SJCRH30 (cell line): ENCODE data around the gene CFAP61. TPM values are rescaled to one million over a fixed set of nuclear protein-coding genes. Genes with fewer than 3 reads are reported as not detected.

Source experiments
- DNase-seq, 2 experiments: peaks; one replicate each; pipeline ENCODE4 v3.0.0-alpha.2; 2015 to 2020
- H3K27ac ChIP-seq: fragments of 250-450 bp; sonication (Bioruptor Pico); 2 replicates; pipeline ENCODE4 v1.5.1; 2020; ENCODE audit warnings: mild to moderate bottlenecking, moderate library complexity
- H3K27me3 ChIP-seq: fragments of 250-450 bp; sonication (Bioruptor Pico); 2 replicates; pipeline ENCODE4 v1.5.1; 2020; ENCODE audit warnings: mild to moderate bottlenecking, moderate library complexity
- H3K36me3 ChIP-seq: fragments of 250-450 bp; sonication (Bioruptor Pico); 2 replicates; pipeline ENCODE4 v1.5.1; 2020; ENCODE audit warnings: mild to moderate bottlenecking, moderate library complexity
- H3K4me1 ChIP-seq: fragments of 250-450 bp; sonication (Bioruptor Pico); 2 replicates; pipeline ENCODE4 v1.5.1; 2020; ENCODE audit warnings: mild to moderate bottlenecking, moderate library complexity
- H3K4me3 ChIP-seq: fragments of 250-450 bp; sonication (Bioruptor Pico); 2 replicates; pipeline ENCODE4 v1.5.1; 2020; ENCODE audit warnings: mild to moderate bottlenecking, moderate library complexity
- H3K9me3 ChIP-seq: fragments of 250-450 bp; sonication (Bioruptor Pico); replicated peaks from 2 replicates; pipeline ENCODE4 v1.5.1; 2020; ENCODE audit warnings: mild to moderate bottlenecking, moderate library complexity
- total RNA-seq: library from RNA; depleted of rRNA; stranded (reverse); fragments of >200 nt; shearing (Covaris generic); gene quantifications from 2 replicates; pipeline ENCODE4 v1.2.3, GENCODE V29; 2014

Gene CFAP61
- total RNA-seq, 1 experiment from 2014 or later: 0.40 TPM

- no peak overlapping the region for H3K27ac ChIP-seq
- no peaks in the 10 kb centered on the region for H3K9me3 ChIP-seq
- peaks cover 3% of the 10 kb centered on the region; the same call in 1 of the 2 replicates for H3K4me1 ChIP-seq
- no peaks in the 10 kb centered on the region for H3K36me3 ChIP-seq
- no peaks in the 10 kb centered on the region for H3K27me3 ChIP-seq
- DNase-seq: no peak
- H3K4me3 ChIP-seq: no peak overlapping the region
These were observed 11.8 kb downstream of the CFAP61 start for GRCh38 chr20:20063941-20064702.

GRCh38 chr20:20065361-20065760 is 13.0 kb downstream of the CFAP61 start:
- Histone ChIP-seq H3K9me3 (no peaks in the 10 kb centered on the region), H3K27ac (no peak overlapping the region), H3K4me1 (peaks cover 8% of the 10 kb centered on the region; the same call in 1 of the 2 replicates), H3K27me3 (no peaks in the 10 kb centered on the region), H3K4me3 (no peak overlapping the region), H3K36me3 (no peaks in the 10 kb centered on the region)
- no peak for DNase-seq

- Histone ChIP-seq H3K27me3 (no peaks in the 10 kb centered on the region), H3K27ac (no peak overlapping the region), H3K36me3 (no peaks in the 10 kb centered on the region), H3K9me3 (no peaks in the 10 kb centered on the region), H3K4me3 (no peak overlapping the region), H3K4me1 (peaks cover 22% of the 10 kb centered on the region)
- no peak for DNase-seq
These were observed 18.8 kb downstream of the CFAP61 start for GRCh38 chr20:20070871-20071726.

GRCh38 chr20:20073801-20074371 is 21.6 kb downstream of the CFAP61 start:
- H3K36me3 ChIP-seq: no peaks in the 10 kb centered on the region
- peak overlapping the region; percentile 69 for H3K27ac ChIP-seq
- peak; percentile 55 to 75 for DNase-seq

GRCh38 chr20:20075032-20075431 is 22.7 kb downstream of the CFAP61 start:
- H3K4me3 ChIP-seq: no peak overlapping the region
- no peaks in the 10 kb centered on the region for H3K36me3 ChIP-seq
- H3K27me3 ChIP-seq: no peaks in the 10 kb centered on the region
- peaks cover 55% of the 10 kb centered on the region for H3K4me1 ChIP-seq
- H3K27ac ChIP-seq: no peak overlapping the region
- no peaks in the 10 kb centered on the region for H3K9me3 ChIP-seq
- DNase-seq: no peak

More at GRCh38 chr20:20073801-20074371, 21.6 kb downstream of the CFAP61 start:
- H3K4me1 ChIP-seq: peaks cover 47% of the 10 kb centered on the region
- no peaks in the 10 kb centered on the region for H3K9me3 ChIP-seq
- peak overlapping the region; percentile 50 for H3K4me3 ChIP-seq
- H3K27me3 ChIP-seq: no peaks in the 10 kb centered on the region

GRCh38 chr20:20076297-20077065 is 24.1 kb downstream of the CFAP61 start:
- Histone ChIP-seq H3K27me3 (no peaks in the 10 kb centered on the region), H3K36me3 (no peaks in the 10 kb centered on the region), H3K27ac (peak overlapping the region; percentile 73), H3K9me3 (no peaks in the 10 kb centered on the region), H3K4me3 (no peak overlapping the region), H3K4me1 (peaks cover 49% of the 10 kb centered on the region)
- peak; percentile 96 to 98 for DNase-seq

- Histone ChIP-seq H3K4me3 (no peak overlapping the region), H3K4me1 (peaks cover 47% of the 10 kb centered on the region), H3K27ac (peak overlapping the region; percentile 73), H3K36me3 (no peaks in the 10 kb centered on the region), H3K9me3 (no peaks in the 10 kb centered on the region), H3K27me3 (no peaks in the 10 kb centered on the region)
- DNase-seq: peak; percentile 59 to 78
These were observed 25.7 kb downstream of the CFAP61 start for GRCh38 chr20:20078041-20078440.

GRCh38 chr20:20079102-20079784 is 26.9 kb downstream of the CFAP61 start:
- no peaks in the 10 kb centered on the region for H3K27me3 ChIP-seq
- no peaks in the 10 kb centered on the region for H3K36me3 ChIP-seq
- no peak overlapping the region; the same call in 1 of the 2 replicates for H3K27ac ChIP-seq
- DNase-seq: no peak
- H3K4me3 ChIP-seq: no peak overlapping the region
- peaks cover 45% of the 10 kb centered on the region for H3K4me1 ChIP-seq
- H3K9me3 ChIP-seq: no peaks in the 10 kb centered on the region

GRCh38 chr20:20083807-20084206 is 31.5 kb downstream of the CFAP61 start:
- H3K36me3 ChIP-seq: no peaks in the 10 kb centered on the region
- H3K27me3 ChIP-seq: no peaks in the 10 kb centered on the region
- no peaks in the 10 kb centered on the region for H3K9me3 ChIP-seq
- peak in 1 of 2 experiments; percentile 71 for DNase-seq
- no peak overlapping the region; the same call in 1 of the 2 replicates for H3K27ac ChIP-seq
- H3K4me1 ChIP-seq: peaks cover 17% of the 10 kb centered on the region
- H3K4me3 ChIP-seq: peak overlapping the region; percentile 32

GRCh38 chr20:20084296-20084752 is 32.0 kb downstream of the CFAP61 start:
- peaks cover 12% of the 10 kb centered on the region for H3K4me1 ChIP-seq
- peak; percentile 61 to 79 for DNase-seq
- peak overlapping the region; percentile 32 for H3K4me3 ChIP-seq
- no peaks in the 10 kb centered on the region for H3K9me3 ChIP-seq
- no peaks in the 10 kb centered on the region for H3K27me3 ChIP-seq
- no peak overlapping the region; the same call in 1 of the 2 replicates for H3K27ac ChIP-seq
- no peaks in the 10 kb centered on the region for H3K36me3 ChIP-seq

- H3K4me1 ChIP-seq: peaks cover 8% of the 10 kb centered on the region
- DNase-seq: no peak
These were observed 32.7 kb downstream of the CFAP61 start for GRCh38 chr20:20085071-20085470.

GRCh38 chr20:20085812-20086211 is 33.5 kb downstream of the CFAP61 start:
- Histone ChIP-seq H3K4me1 (peaks cover 8% of the 10 kb centered on the region), H3K36me3 (no peaks in the 10 kb centered on the region), H3K27ac (no peak overlapping the region), H3K9me3 (no peaks in the 10 kb centered on the region), H3K27me3 (no peaks in the 10 kb centered on the region), H3K4me3 (no peak overlapping the region)
- DNase-seq: no peak

More at GRCh38 chr20:20085071-20085470, 32.7 kb downstream of the CFAP61 start:
- Histone ChIP-seq H3K36me3 (no peaks in the 10 kb centered on the region), H3K4me3 (no peak overlapping the region), H3K9me3 (no peaks in the 10 kb centered on the region), H3K27ac (no peak overlapping the region), H3K27me3 (no peaks in the 10 kb centered on the region)

GRCh38 chr20:20089018-20089417 is 36.7 kb downstream of the CFAP61 start:
- Histone ChIP-seq H3K27me3 (no peaks in the 10 kb centered on the region), H3K9me3 (no peaks in the 10 kb centered on the region), H3K4me3 (no peak overlapping the region), H3K27ac (no peak overlapping the region), H3K4me1 (peaks cover 5% of the 10 kb centered on the region), H3K36me3 (no peaks in the 10 kb centered on the region)
- DNase-seq: no peak
